Vagina (tissue), 2 donors: ENCODE data around the gene MEIS3. TPM values are rescaled to one million over a fixed set of nuclear protein-coding genes. Genes with fewer than 3 reads are reported as not detected.

Experiments
- DNase-seq, 2 donors: peaks; one replicate each; pipeline ENCODE4 v3.0.0-alpha.2; 2017; ENCODE audit errors: extremely low spot score in 2 of 2
- H3K27ac ChIP-seq: fragments of 200-600 bp; sonication (generic); one replicate; pipeline ENCODE4 v1.5.1; 2019
- H3K27me3 ChIP-seq: fragments of 200-600 bp; sonication (generic); one replicate; pipeline ENCODE4 v1.5.1; 2019
- H3K36me3 ChIP-seq, 2 donors: fragments of 200-600 bp; sonication (generic); one replicate each; pipeline ENCODE4 v1.5.1; 2017 to 2019
- H3K4me1 ChIP-seq: fragments of 200-600 bp; sonication (generic); one replicate; pipeline ENCODE4 v1.5.1; 2019
- H3K4me3 ChIP-seq, 2 donors: fragments of 200-600 bp; sonication (generic); 1 replicate in 1 of 2; 2 replicates in 1 of 2; pipeline ENCODE4 v1.5.1; 2016 to 2019
- H3K9me3 ChIP-seq: fragments of 200-600 bp; sonication (generic); one replicate; pipeline ENCODE4 v1.5.1; 2019
- POLR2A ChIP-seq, 2 donors: fragments of 450-650 bp; IDR thresholded peaks; one replicate each; pipeline ENCODE4 v1.6.1; 2017; ENCODE audit warnings: antibody characterized with exemption in 2 of 2, mild to moderate bottlenecking in 2 of 2, moderate library complexity in 2 of 2
- POLR2AphosphoS5 ChIP-seq, 2 donors: sonication (generic); formaldehyde crosslinking; IDR thresholded peaks; one replicate each; pipeline ENCODE4 v1.9.0; 2017; ENCODE audit warnings: antibody characterized with exemption in 2 of 2, mild to moderate bottlenecking in 2 of 2, low read depth in 1 of 2; ENCODE audit not compliant: insufficient read depth in 1 of 2
- intact Hi-C: fragments of 100-400 bp; cut with DNase I; formaldehyde crosslinking; loops from one replicate; pipeline ENCODE4 v1.15.1; 2023
- total RNA-seq: library from RNA; depleted of rRNA; stranded (reverse); fragments of >200 nt; gene quantifications from one replicate; pipeline ENCODE4 v1.2.3, GENCODE V29; 2016
- TF ChIP-seq, protein P1 (sequence below), 3 experiments: fragments of 450-650 bp in 2 of 3; fragments of 200-600 bp in 1 of 3; sonication (generic) in 1 of 3; IDR thresholded peaks; one replicate each; pipeline ENCODE4 v1.5.1; 2017 to 2019; ENCODE audit warnings: antibody characterized with exemption in 3 of 3, mild to moderate bottlenecking in 2 of 3, moderate library complexity in 2 of 3

MEIS3 gene
- total RNA-seq, 1 donor from 2014 or later = 20.6 TPM

DNA sequence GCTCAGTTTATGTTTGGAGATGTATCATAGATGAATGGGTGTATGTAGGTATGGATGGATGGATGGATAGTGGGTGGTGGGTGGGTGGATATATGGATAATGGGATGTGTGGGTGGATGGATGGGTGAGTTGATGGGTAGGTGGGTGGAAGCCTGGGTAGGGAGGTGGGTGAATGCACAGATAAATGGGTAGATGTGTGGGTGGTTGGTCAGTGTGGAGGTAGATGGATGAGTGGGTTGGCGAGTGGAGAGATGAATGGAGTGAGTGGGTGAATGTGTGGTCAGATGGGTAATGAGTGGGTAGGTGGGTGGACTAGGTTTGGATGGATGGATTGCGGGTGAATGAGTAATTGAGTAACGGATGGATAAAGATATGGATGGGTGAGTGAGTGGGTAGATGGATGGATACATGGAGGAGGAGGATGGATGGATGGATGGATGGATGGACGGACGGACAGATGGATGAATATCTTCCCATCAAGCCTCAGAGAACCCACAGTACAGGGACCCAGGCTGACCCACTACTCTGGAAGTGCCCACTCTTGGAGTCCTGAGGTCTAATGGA is 13.4 kb downstream of the MEIS3 start:
- H3K9me3 ChIP-seq = no peaks in the 10 kb centered on the region
- intact Hi-C loops = no loop called here
- no peaks in the 10 kb centered on the region for H3K27me3 ChIP-seq
- no peaks in the 10 kb centered on the region for H3K36me3 ChIP-seq
- H3K4me1 ChIP-seq = no peaks in the 10 kb centered on the region
- no peak overlapping the region for H3K4me3 ChIP-seq
- DNase-seq = no peak
- no peak for TF ChIP-seq POLR2A (IDR thresholded peaks at IDR 0.05)
- TF ChIP-seq, protein P1, sequence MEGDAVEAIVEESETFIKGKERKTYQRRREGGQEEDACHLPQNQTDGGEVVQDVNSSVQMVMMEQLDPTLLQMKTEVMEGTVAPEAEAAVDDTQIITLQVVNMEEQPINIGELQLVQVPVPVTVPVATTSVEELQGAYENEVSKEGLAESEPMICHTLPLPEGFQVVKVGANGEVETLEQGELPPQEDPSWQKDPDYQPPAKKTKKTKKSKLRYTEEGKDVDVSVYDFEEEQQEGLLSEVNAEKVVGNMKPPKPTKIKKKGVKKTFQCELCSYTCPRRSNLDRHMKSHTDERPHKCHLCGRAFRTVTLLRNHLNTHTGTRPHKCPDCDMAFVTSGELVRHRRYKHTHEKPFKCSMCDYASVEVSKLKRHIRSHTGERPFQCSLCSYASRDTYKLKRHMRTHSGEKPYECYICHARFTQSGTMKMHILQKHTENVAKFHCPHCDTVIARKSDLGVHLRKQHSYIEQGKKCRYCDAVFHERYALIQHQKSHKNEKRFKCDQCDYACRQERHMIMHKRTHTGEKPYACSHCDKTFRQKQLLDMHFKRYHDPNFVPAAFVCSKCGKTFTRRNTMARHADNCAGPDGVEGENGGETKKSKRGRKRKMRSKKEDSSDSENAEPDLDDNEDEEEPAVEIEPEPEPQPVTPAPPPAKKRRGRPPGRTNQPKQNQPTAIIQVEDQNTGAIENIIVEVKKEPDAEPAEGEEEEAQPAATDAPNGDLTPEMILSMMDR (IDR thresholded peaks at IDR 0.05) = no peak
- no peak for TF ChIP-seq POLR2AphosphoS5 (IDR thresholded peaks at IDR 0.05; ENCODE audit: insufficient read depth in 1 of 2, low read depth in 1 of 2)
- H3K27ac ChIP-seq = no peak overlapping the region

DNA sequence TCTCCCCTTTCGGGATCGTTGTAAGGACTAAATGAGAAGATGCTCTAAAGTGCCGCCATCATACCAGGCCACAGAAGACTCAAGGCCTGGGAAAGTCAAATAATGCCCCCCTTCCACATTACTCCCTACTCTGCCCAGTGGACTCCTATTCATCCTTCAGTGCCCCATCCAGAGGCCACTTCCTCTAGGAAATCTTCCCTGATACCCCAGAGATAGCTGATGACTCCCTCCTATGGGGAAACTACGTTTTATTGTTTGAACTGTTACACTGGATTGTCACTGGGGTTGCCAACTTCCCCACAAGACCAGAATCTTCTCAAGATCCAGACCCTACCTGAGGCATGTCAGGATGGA is 14.2 kb downstream of the MEIS3 start:
- Histone ChIP-seq H3K36me3 (no peaks in the 10 kb centered on the region), H3K4me3 (no peak overlapping the region), H3K9me3 (no peaks in the 10 kb centered on the region), H3K27ac (no peak overlapping the region), H3K27me3 (no peaks in the 10 kb centered on the region), H3K4me1 (no peaks in the 10 kb centered on the region)
- no peak for DNase-seq
- TF ChIP-seq, protein P1 (IDR thresholded peaks at IDR 0.05) = no peak
- TF ChIP-seq POLR2A (IDR thresholded peaks at IDR 0.05) = no peak
- TF ChIP-seq POLR2AphosphoS5 (IDR thresholded peaks at IDR 0.05; ENCODE audit: insufficient read depth in 1 of 2, low read depth in 1 of 2) = no peak
- intact Hi-C loops = no loop called here

DNA sequence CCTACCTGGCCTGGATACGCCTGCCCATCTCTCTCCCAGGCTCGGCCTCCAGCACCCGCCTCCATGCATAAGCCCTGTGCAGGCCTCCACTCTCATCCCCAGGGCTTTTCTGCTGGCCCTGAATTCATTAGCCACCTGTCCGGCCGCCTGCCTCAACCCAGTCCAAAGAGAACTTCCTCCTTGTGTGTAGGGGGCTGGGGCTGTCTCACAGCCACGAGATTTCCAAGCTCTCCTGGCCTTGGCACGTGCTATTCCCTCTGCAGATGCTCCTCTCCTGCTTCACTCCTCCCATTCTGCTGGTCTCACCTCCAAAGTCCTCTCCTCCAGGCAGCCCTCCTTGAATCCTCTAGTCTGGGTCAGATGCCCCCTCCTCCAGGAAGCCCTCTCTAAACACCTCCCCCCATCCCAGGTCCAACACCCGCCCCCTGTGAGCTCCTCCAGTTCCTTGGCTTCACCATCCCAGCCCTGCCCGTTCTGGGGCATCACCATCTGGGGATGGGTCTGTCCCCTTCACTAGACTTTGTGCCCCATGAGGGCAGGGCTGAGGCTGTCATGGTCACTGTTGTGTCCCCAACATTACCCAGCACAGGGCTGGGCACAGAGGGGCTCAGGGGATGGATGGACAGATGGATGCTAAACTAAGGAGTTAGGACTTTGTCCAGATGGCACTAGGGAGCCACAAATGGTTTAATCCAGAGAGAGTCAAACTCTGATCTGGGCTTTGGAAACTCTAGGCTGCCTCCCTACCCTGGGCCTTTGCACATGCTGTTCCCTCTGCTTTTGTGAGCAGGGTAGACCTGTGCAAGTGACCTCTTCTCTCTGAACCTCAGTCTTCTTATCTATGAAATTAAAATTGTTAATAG is 14.8 kb downstream of the MEIS3 start:
- no peak for DNase-seq
- TF ChIP-seq, protein P1 (IDR thresholded peaks at IDR 0.05) = no peak
- TF ChIP-seq POLR2AphosphoS5 (IDR thresholded peaks at IDR 0.05; ENCODE audit: insufficient read depth in 1 of 2, low read depth in 1 of 2) (no peak), POLR2A (IDR thresholded peaks at IDR 0.05) (no peak)
- no peak overlapping the region for H3K4me3 ChIP-seq
- H3K4me1 ChIP-seq = no peaks in the 10 kb centered on the region
- H3K27ac ChIP-seq = no peak overlapping the region
- H3K36me3 ChIP-seq = no peaks in the 10 kb centered on the region
- H3K9me3 ChIP-seq = no peaks in the 10 kb centered on the region
- H3K27me3 ChIP-seq = no peaks in the 10 kb centered on the region
- intact Hi-C loops = no loop called here

DNA sequence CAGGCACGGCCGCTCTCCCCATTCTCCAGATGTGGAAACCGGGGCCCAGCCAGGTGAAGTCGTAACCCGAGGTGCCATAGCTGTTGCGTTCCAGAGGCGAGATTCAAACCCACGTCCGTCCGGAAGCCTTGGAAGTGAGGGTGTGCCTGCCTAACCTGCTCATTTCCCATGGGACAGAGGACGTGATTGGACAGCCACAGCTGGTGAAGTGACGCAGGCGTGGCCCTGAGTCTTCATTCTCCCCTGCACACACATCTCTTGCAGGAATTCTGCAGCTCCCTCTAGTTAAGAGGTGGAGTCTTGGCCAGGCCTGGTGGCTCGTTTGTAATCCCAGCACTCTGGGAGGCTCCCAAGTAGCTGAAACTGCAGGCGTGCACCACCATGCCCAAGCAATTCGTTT is 16.8 kb downstream of the MEIS3 start:
- Histone ChIP-seq H3K4me3 (no peak overlapping the region), H3K27me3 (no peaks in the 10 kb centered on the region), H3K27ac (no peak overlapping the region), H3K36me3 (no peaks in the 10 kb centered on the region), H3K4me1 (no peaks in the 10 kb centered on the region), H3K9me3 (no peaks in the 10 kb centered on the region)
- no peak for DNase-seq
- intact Hi-C loops = no loop called here
- no peak for TF ChIP-seq POLR2AphosphoS5 (IDR thresholded peaks at IDR 0.05; ENCODE audit: insufficient read depth in 1 of 2, low read depth in 1 of 2)

DNA sequence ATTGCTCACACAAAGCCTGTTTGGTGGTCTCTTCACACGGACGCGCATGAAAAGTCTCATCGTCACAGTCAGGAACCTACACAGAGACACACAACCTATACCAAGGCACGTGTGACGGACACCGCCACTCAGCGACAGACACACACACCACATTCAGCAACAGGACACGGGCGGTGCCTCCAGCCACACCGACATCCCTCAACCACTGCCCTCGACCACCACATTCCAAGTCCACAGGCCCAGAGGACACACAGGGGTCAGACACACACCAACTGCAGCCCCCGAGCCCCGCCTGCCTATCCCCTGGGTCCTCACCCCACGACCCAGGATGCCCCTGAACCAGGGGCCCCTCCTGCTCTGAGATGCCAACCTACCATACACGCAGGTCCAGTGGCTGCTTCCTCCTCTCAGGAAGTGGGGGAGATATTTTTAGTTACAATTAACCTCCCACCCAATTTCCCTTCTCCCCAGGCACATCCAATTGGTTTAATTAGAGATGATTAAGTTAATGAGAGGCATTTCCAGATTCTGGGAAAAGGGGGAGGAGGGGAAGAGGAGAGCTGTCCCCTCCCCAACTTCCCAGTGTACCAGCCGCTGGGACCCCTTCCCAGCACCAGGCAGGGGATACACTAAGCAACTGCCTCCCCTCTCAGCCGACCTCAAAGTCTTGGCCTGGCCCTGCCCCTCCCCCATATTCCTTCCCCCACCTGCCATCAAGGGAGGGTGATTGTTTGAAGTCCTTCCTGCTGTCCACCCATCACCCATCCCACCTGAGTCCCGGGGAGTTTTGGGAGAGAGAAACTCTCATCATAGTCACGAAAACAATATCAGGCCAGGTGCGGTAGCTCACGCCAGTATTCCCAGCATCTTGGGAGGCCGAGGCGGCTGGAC is 20.4 kb downstream of the MEIS3 start:
- DNase-seq = no peak
- H3K36me3 ChIP-seq = no peaks in the 10 kb centered on the region
- H3K9me3 ChIP-seq = no peaks in the 10 kb centered on the region
- H3K27me3 ChIP-seq = no peaks in the 10 kb centered on the region
- intact Hi-C loops = no loop called here
- no peak overlapping the region for H3K27ac ChIP-seq
- H3K4me3 ChIP-seq = no peak overlapping the region
- TF ChIP-seq, protein P1 (IDR thresholded peaks at IDR 0.05) = no peak
- TF ChIP-seq POLR2AphosphoS5 (IDR thresholded peaks at IDR 0.05; ENCODE audit: insufficient read depth in 1 of 2, low read depth in 1 of 2) (no peak), POLR2A (IDR thresholded peaks at IDR 0.05) (no peak)
- no peaks in the 10 kb centered on the region for H3K4me1 ChIP-seq
